H1 (cell line): ENCODE measurements around the gene RFX2.

Source experiments
- CBX8 ChIP-seq: fragments of 300-800, 300-1000 bp; sonication (generic); IDR thresholded peaks from 2 replicates; pipeline ENCODE4 v1.7.1; 2016; ENCODE audit warnings: low read depth, low read length, borderline replicate concordance
- EZH2 ChIP-seq: fragments of 200-600 bp; sonication (generic); IDR thresholded peaks from 2 replicates; pipeline ENCODE4 v1.7.1; 2012; ENCODE audit warnings: low read depth, mild to moderate bottlenecking, moderate library complexity, low read length, inconsistent platforms; ENCODE audit not compliant: severe bottlenecking
- GTF2F1 ChIP-seq: IDR thresholded peaks from 2 replicates; pipeline ENCODE4 v1.6.1; 2012; ENCODE audit warnings: low read depth, low read length, improper control_type of control experiment, borderline replicate concordance
- JUND ChIP-seq: IDR thresholded peaks from 2 replicates; pipeline ENCODE4 v1.6.1; 2011; ENCODE audit warnings: mild to moderate bottlenecking, improper control_type of control experiment, low read length
- POLR2AphosphoS5 ChIP-seq: IDR thresholded peaks from 2 replicates; pipeline ENCODE4 v1.6.1; 2011; ENCODE audit warnings: low read depth, low read length
- SAP30 ChIP-seq: fragments of 300-600 bp; sonication (generic); IDR thresholded peaks from 2 replicates; pipeline ENCODE4 v1.7.1; 2012; ENCODE audit warnings: low read length, moderate library complexity, mild to moderate bottlenecking, inconsistent platforms; ENCODE audit not compliant: insufficient read depth, insufficient replicate concordance
- TAF1 ChIP-seq: IDR thresholded peaks from 2 replicates; pipeline ENCODE4 v1.6.1; 2011; ENCODE audit warnings: mild to moderate bottlenecking, low read depth, low read length
- TCF12 ChIP-seq: IDR thresholded peaks from 2 replicates; pipeline ENCODE4 v1.6.1; 2011; ENCODE audit warnings: low read depth, mild to moderate bottlenecking, low read length
- TF ChIP-seq, protein P1 (sequence below), 3 experiments: IDR thresholded peaks; 1 replicate in 2 of 3; 2 replicates in 1 of 3; pipeline versions ENCODE4 v1.5.1 to v1.6.1; 2011; ENCODE audit warnings: low read length in 3 of 3, mild to moderate bottlenecking in 3 of 3, inconsistent platforms in 2 of 3, low read depth in 1 of 3, moderate library complexity in 1 of 3; ENCODE audit not compliant: insufficient read depth in 1 of 3; ENCODE audit errors: control extremely low read depth in 1 of 3

- TF ChIP-seq GTF2F1: no peak
- no peak for TF ChIP-seq JUND
- TF ChIP-seq SAP30: no peak
- TF ChIP-seq POLR2AphosphoS5: no peak
- TF ChIP-seq TAF1: no peak
- no peak for TF ChIP-seq TCF12
- TF ChIP-seq, protein P1, sequence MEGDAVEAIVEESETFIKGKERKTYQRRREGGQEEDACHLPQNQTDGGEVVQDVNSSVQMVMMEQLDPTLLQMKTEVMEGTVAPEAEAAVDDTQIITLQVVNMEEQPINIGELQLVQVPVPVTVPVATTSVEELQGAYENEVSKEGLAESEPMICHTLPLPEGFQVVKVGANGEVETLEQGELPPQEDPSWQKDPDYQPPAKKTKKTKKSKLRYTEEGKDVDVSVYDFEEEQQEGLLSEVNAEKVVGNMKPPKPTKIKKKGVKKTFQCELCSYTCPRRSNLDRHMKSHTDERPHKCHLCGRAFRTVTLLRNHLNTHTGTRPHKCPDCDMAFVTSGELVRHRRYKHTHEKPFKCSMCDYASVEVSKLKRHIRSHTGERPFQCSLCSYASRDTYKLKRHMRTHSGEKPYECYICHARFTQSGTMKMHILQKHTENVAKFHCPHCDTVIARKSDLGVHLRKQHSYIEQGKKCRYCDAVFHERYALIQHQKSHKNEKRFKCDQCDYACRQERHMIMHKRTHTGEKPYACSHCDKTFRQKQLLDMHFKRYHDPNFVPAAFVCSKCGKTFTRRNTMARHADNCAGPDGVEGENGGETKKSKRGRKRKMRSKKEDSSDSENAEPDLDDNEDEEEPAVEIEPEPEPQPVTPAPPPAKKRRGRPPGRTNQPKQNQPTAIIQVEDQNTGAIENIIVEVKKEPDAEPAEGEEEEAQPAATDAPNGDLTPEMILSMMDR (IDR thresholded peaks at IDR 0.05; ENCODE audit: control extremely low read depth in 1 of 3, insufficient read depth in 1 of 3, low read depth in 1 of 3, low read length in 3 of 3): no peak
- TF ChIP-seq CBX8: no peak
- TF ChIP-seq EZH2: no peak
These were observed 121.5 kb downstream of the RFX2 start for GRCh38 chr19:5988517-5989387.
